Endothelial cell (in vitro differentiated cells): Measurements from ENCODE around the gene STPG4. TPM values are rescaled to one million over a fixed set of nuclear protein-coding genes. Genes with fewer than 3 reads are reported as not detected.

Experiments used
- DNase-seq: peaks from one replicate; pipeline ENCODE4 v3.0.0; 2021; ENCODE audit warnings: low spot score
- H3K27ac Mint-ChIP-seq: one replicate; pipeline ENCODE4 v1.8.0; 2021; ENCODE audit warnings: mixed read lengths, inconsistent platforms; ENCODE audit not compliant: unreplicated experiment
- H3K27me3 Mint-ChIP-seq: one replicate; pipeline ENCODE4 v1.8.0; 2021; ENCODE audit warnings: mild to moderate bottlenecking, moderate library complexity, mixed read lengths, inconsistent platforms; ENCODE audit not compliant: unreplicated experiment
- H3K36me3 Mint-ChIP-seq: one replicate; pipeline ENCODE4 v1.8.0; 2021; ENCODE audit warnings: mild to moderate bottlenecking, low read depth, mixed read lengths, inconsistent platforms; ENCODE audit not compliant: unreplicated experiment
- H3K4me1 Mint-ChIP-seq: one replicate; pipeline ENCODE4 v1.8.0; 2021; ENCODE audit warnings: mild to moderate bottlenecking, mixed read lengths, inconsistent platforms; ENCODE audit not compliant: unreplicated experiment
- H3K4me3 Mint-ChIP-seq: one replicate; pipeline ENCODE4 v1.8.0; 2021; ENCODE audit warnings: mild to moderate bottlenecking, mixed read lengths, inconsistent platforms; ENCODE audit not compliant: unreplicated experiment
- H3K9me3 Mint-ChIP-seq: one replicate; pipeline ENCODE4 v1.8.0; 2021; ENCODE audit warnings: mixed read lengths, inconsistent platforms; ENCODE audit not compliant: unreplicated experiment
- CTCF ChIP-seq: fragments of 200-600 bp; sonication (generic); IDR thresholded peaks from one replicate; pipeline ENCODE4 v1.5.0; 2021; ENCODE audit warnings: antibody characterized with exemption; ENCODE audit not compliant: unreplicated experiment
- total RNA-seq: library from RNA; stranded (reverse); fragmentation: NEBNext Ultra II Directional; extraction: Animal tissue kit (Norgen Biotek cat#: 25700); gene quantifications from one replicate; pipeline ENCODE4 v1.2.1, GENCODE V29; 2021; ENCODE audit not compliant: unreplicated experiment

Gene STPG4
- total RNA-seq, 1 donor from 2014 or later, result not detected

GRCh38 chr2:47052847-47053246 is 102.3 kb downstream of the STPG4 start:
- H3K27me3 Mint-ChIP-seq, result peaks cover 2% of the 10 kb centered on the region
- no peak overlapping the region for H3K4me3 Mint-ChIP-seq
- no peak for TF ChIP-seq CTCF
- H3K27ac Mint-ChIP-seq, result no peak overlapping the region
- no peak for DNase-seq
- no peaks in the 10 kb centered on the region for H3K9me3 Mint-ChIP-seq
- peaks cover 15% of the 10 kb centered on the region for H3K4me1 Mint-ChIP-seq
- peaks cover 11% of the 10 kb centered on the region for H3K36me3 Mint-ChIP-seq

- no peak for TF ChIP-seq CTCF
- Mint-ChIP-seq H3K4me3 (no peak overlapping the region), H3K27ac (no peak overlapping the region), H3K27me3 (no peaks in the 10 kb centered on the region), H3K36me3 (peaks cover 11% of the 10 kb centered on the region), H3K4me1 (peaks cover 9% of the 10 kb centered on the region), H3K9me3 (no peaks in the 10 kb centered on the region)
- DNase-seq, result no peak
These were observed 103.5 kb downstream of the STPG4 start for GRCh38 chr2:47051562-47051961.

GRCh38 chr2:47050762-47051161 is 104.3 kb downstream of the STPG4 start:
- H3K36me3 Mint-ChIP-seq, result peaks cover 13% of the 10 kb centered on the region
- H3K4me3 Mint-ChIP-seq, result no peak overlapping the region
- peaks cover 3% of the 10 kb centered on the region for H3K4me1 Mint-ChIP-seq
- no peak overlapping the region for H3K27ac Mint-ChIP-seq
- no peaks in the 10 kb centered on the region for H3K27me3 Mint-ChIP-seq
- no peak for DNase-seq
- no peaks in the 10 kb centered on the region for H3K9me3 Mint-ChIP-seq
- no peak for TF ChIP-seq CTCF

GRCh38 chr2:47050021-47050760 is 104.9 kb downstream of the STPG4 start:
- Mint-ChIP-seq H3K36me3 (peaks cover 19% of the 10 kb centered on the region), H3K27ac (no peak overlapping the region), H3K9me3 (no peaks in the 10 kb centered on the region), H3K4me3 (no peak overlapping the region), H3K27me3 (no peaks in the 10 kb centered on the region), H3K4me1 (peaks cover 3% of the 10 kb centered on the region)
- TF ChIP-seq CTCF, result no peak
- no peak for DNase-seq

- peaks cover 3% of the 10 kb centered on the region for H3K4me1 Mint-ChIP-seq
- no peak overlapping the region for H3K27ac Mint-ChIP-seq
- H3K36me3 Mint-ChIP-seq, result peaks cover 21% of the 10 kb centered on the region
- no peak for DNase-seq
- H3K9me3 Mint-ChIP-seq, result no peaks in the 10 kb centered on the region
- peaks cover 1% of the 10 kb centered on the region for H3K27me3 Mint-ChIP-seq
- H3K4me3 Mint-ChIP-seq, result no peak overlapping the region
- TF ChIP-seq CTCF, result no peak
These were observed 105.6 kb downstream of the STPG4 start for GRCh38 chr2:47049502-47049901.
